Astrocyte (in vitro differentiated cells and primary cell): ENCODE results near the gene KSR2.

ENCODE experiments used
- CTCF ChIP-seq: IDR thresholded peaks from 2 replicates; pipeline ENCODE4 v1.5.1; 2011; ENCODE audit warnings: low read depth, mild to moderate bottlenecking, inconsistent platforms, low read length, moderate library complexity; ENCODE audit not compliant: insufficient read depth
- EZH2 ChIP-seq: IDR thresholded peaks from 2 replicates; pipeline ENCODE4 v1.6.1; 2012; ENCODE audit warnings: mild to moderate bottlenecking, low read length, inconsistent platforms; ENCODE audit not compliant: insufficient read depth

- no peak for TF ChIP-seq CTCF
- TF ChIP-seq EZH2, result no peak
Measured at GRCh38 chr12:117679776-117680175, 289.0 kb downstream of the KSR2 start.
